H1 (cell line): ENCODE results near the gene ARL14EPL.

Experiments
- CEBPB ChIP-seq: IDR thresholded peaks from 2 replicates; pipeline ENCODE4 v1.6.1; 2012; ENCODE audit warnings: low read depth, low read length
- CHD1 ChIP-seq: IDR thresholded peaks from 2 replicates; pipeline ENCODE4 v1.6.1; 2012; ENCODE audit warnings: low read depth, low read length, improper control_type of control experiment
- JUND ChIP-seq: IDR thresholded peaks from 2 replicates; pipeline ENCODE4 v1.6.1; 2011; ENCODE audit warnings: mild to moderate bottlenecking, improper control_type of control experiment, low read length
- POLR2A ChIP-seq, 2 experiments: IDR thresholded peaks; 1 replicate in 1 of 2; 2 replicates in 1 of 2; pipeline ENCODE4 v1.6.1; 2011; ENCODE audit warnings: low read depth in 2 of 2, low read length in 2 of 2, mild to moderate bottlenecking in 2 of 2; ENCODE audit errors: control extremely low read depth in 1 of 2
- SP2 ChIP-seq: IDR thresholded peaks from 2 replicates; pipeline ENCODE4 v1.6.1; 2012; ENCODE audit warnings: mild to moderate bottlenecking, low read length, inconsistent platforms

DNA sequence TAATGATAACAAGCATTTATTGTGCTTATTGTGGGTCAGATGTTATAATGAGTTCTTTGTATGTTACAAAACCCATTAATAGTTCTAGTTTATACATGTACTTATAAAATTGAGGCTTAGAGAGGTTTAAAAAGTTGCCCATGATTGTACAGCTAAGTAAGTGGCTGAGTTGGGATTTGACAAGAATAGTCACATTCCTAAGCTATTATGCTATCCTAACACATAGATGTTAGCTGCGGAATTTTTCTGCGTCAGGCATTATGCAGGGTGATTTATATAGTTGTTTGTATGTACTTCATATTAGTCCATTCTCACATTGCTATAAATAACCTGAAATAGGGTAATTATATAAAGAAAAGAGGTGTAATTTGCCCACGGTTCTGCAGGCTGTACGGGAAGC is 65.0 kb downstream of the ARL14EPL start:
- TF ChIP-seq CEBPB (no peak), CHD1 (no peak), SP2 (no peak), POLR2A (IDR thresholded peaks at IDR 0.05; ENCODE audit: control extremely low read depth in 1 of 2, low read depth in 2 of 2, low read length in 2 of 2) (no peak), JUND (no peak)
